NCI-H128 (cell line): ENCODE measurements around the gene KNDC1.

ENCODE experiments used
- DNase-seq: peaks from one replicate; lab custom pipeline; 2025; ENCODE audit not compliant: unreplicated experiment; lab: John Stamatoyannopoulos, UW

The KNDC1 gene

GRCh38 chr10:133177380-133178157, 17.6 kb downstream of the KNDC1 start:
- no peak for DNase-seq

- no peak for DNase-seq
Observed at GRCh38 chr10:133178357-133179127, 18.5 kb downstream of the KNDC1 start.

GRCh38 chr10:133179128-133179520, 19.1 kb downstream of the KNDC1 start:
- no peak for DNase-seq

- no peak for DNase-seq
Observed at GRCh38 chr10:133179651-133180050, 19.6 kb downstream of the KNDC1 start.

GRCh38 chr10:133180192-133180964, 20.4 kb downstream of the KNDC1 start:
- no peak for DNase-seq

GRCh38 chr10:133180965-133181639, 21.1 kb downstream of the KNDC1 start:
- DNase-seq = no peak

- no peak for DNase-seq
Observed at GRCh38 chr10:133182190-133182589, 22.2 kb downstream of the KNDC1 start.

- DNase-seq = no peak
Observed at GRCh38 chr10:133182791-133183645, 23.0 kb downstream of the KNDC1 start.

- DNase-seq = no peak
Observed at GRCh38 chr10:133183646-133184378, 23.8 kb downstream of the KNDC1 start.

- no peak for DNase-seq
Observed at GRCh38 chr10:133184591-133185244, 24.7 kb downstream of the KNDC1 start.

- DNase-seq = no peak
Observed at GRCh38 chr10:133185421-133185820, 25.4 kb downstream of the KNDC1 start.

GRCh38 chr10:133185916-133186315, 25.9 kb downstream of the KNDC1 start:
- DNase-seq = no peak

GRCh38 chr10:133186416-133187090, 26.5 kb downstream of the KNDC1 start:
- no peak for DNase-seq

- DNase-seq = no peak
Observed at GRCh38 chr10:133187091-133187905, 27.3 kb downstream of the KNDC1 start.

- no peak for DNase-seq
Observed at GRCh38 chr10:133187906-133188681, 28.1 kb downstream of the KNDC1 start.

GRCh38 chr10:133189256-133189655, 29.2 kb downstream of the KNDC1 start:
- DNase-seq = no peak

GRCh38 chr10:133189726-133190125, 29.7 kb downstream of the KNDC1 start:
- no peak for DNase-seq
